Fibroblast of lung (primary cell): ENCODE data around the gene MYBPC2.

Source experiments
- CTCF ChIP-seq, 2 donors: IDR thresholded peaks in 1 of 2; conservative IDR thresholded peaks in 1 of 2; 1 replicate in 1 of 2; 2 replicates in 1 of 2; pipeline ENCODE4 v1.5.1; 2011 to 2012; ENCODE audit warnings: low read length in 2 of 2, control low read depth in 1 of 2, inconsistent platforms in 1 of 2, low read depth in 1 of 2, mild to moderate bottlenecking in 1 of 2
- EZH2 ChIP-seq: IDR thresholded peaks from 2 replicates; pipeline ENCODE4 v1.5.1; 2012; ENCODE audit warnings: low read length, control low read depth, mild to moderate bottlenecking; ENCODE audit errors: missing control alignments

- TF ChIP-seq CTCF (conservative IDR thresholded peaks at IDR 0.05 in 1 of 2, IDR thresholded peaks at IDR 0.05 in 1 of 2; ENCODE audit: low read depth in 1 of 2, low read length in 2 of 2) (no peak), EZH2 (no peak)
These were observed 44.2 kb downstream of the MYBPC2 start for GRCh38 chr19:50476907-50477238.
